Astrocyte (in vitro differentiated cells and primary cell): ENCODE data around the gene CPXM1. TPM values are rescaled to one million over a fixed set of nuclear protein-coding genes. Genes with fewer than 3 reads are reported as not detected.

Experiments
- DNase-seq: peaks from one replicate; pipeline ENCODE4 v3.0.0-alpha.2; 2010; ENCODE audit warnings: low read depth
- FAIRE-seq: peaks from 2 replicates; lab custom pipeline; 2011; peaks lifted over from hg19 to GRCh38; lab: Jason Lieb, UNC
- H2AFZ ChIP-seq: 2 replicates; pipeline ENCODE4 v1.6.0; 2012; ENCODE audit warnings: low read depth, low read length, inconsistent platforms
- H3K27ac ChIP-seq: 2 replicates; pipeline ENCODE4 v1.5.1; 2011; ENCODE audit warnings: low read depth, low read length, inconsistent platforms
- H3K27me3 ChIP-seq: 2 replicates; pipeline ENCODE4 v1.6.0; 2011; ENCODE audit warnings: low read length, inconsistent platforms; ENCODE audit not compliant: insufficient read depth
- H3K36me3 ChIP-seq: 2 replicates; pipeline ENCODE4 v1.5.1; 2011; ENCODE audit warnings: low read length, inconsistent platforms; ENCODE audit not compliant: insufficient read depth
- H3K4me1 ChIP-seq: 2 replicates; pipeline ENCODE4 v1.5.1; 2011; ENCODE audit warnings: low read length, inconsistent platforms; ENCODE audit not compliant: insufficient read depth
- H3K4me2 ChIP-seq: 2 replicates; pipeline ENCODE4 v1.6.0; 2012; ENCODE audit warnings: low read length, inconsistent platforms
- H3K4me3 ChIP-seq: 2 replicates; pipeline ENCODE4 v1.5.1; 2011; ENCODE audit warnings: low read depth, mild to moderate bottlenecking, low read length, inconsistent platforms; ENCODE audit not compliant: insufficient read depth
- H3K79me2 ChIP-seq: 2 replicates; pipeline ENCODE4 v1.6.0; 2012; ENCODE audit warnings: mild to moderate bottlenecking, low read length, inconsistent platforms; ENCODE audit not compliant: insufficient read depth
- H3K9ac ChIP-seq: 2 replicates; pipeline ENCODE4 v1.6.0; 2012; ENCODE audit warnings: mild to moderate bottlenecking, low read length, inconsistent platforms
- H3K9me3 ChIP-seq: 2 replicates; pipeline ENCODE4 v1.5.1; 2012; ENCODE audit warnings: low read depth, mild to moderate bottlenecking, low read length, inconsistent platforms; ENCODE audit not compliant: insufficient read depth
- H4K20me1 ChIP-seq: 2 replicates; pipeline ENCODE4 v1.6.0; 2012; ENCODE audit warnings: low read length, inconsistent platforms; ENCODE audit not compliant: insufficient read depth
- H3K27ac Mint-ChIP-seq: one replicate; pipeline ENCODE4 v1.8.0; 2021; ENCODE audit warnings: mild to moderate bottlenecking, mixed read lengths; ENCODE audit not compliant: unreplicated experiment
- H3K27me3 Mint-ChIP-seq: one replicate; pipeline ENCODE4 v1.8.0; 2021; ENCODE audit warnings: low read depth, mixed read lengths; ENCODE audit not compliant: unreplicated experiment
- H3K36me3 Mint-ChIP-seq: one replicate; pipeline ENCODE4 v1.8.0; 2021; ENCODE audit warnings: low read depth, mixed read lengths; ENCODE audit not compliant: unreplicated experiment
- H3K4me1 Mint-ChIP-seq: one replicate; pipeline ENCODE4 v1.8.0; 2021; ENCODE audit warnings: low read depth, mixed read lengths; ENCODE audit not compliant: unreplicated experiment
- H3K4me3 Mint-ChIP-seq: one replicate; pipeline ENCODE4 v1.8.0; 2021; ENCODE audit warnings: mild to moderate bottlenecking, moderate library complexity, mixed read lengths; ENCODE audit not compliant: unreplicated experiment
- H3K9me3 Mint-ChIP-seq: one replicate; pipeline ENCODE4 v1.8.0; 2021; ENCODE audit warnings: mild to moderate bottlenecking, mixed read lengths; ENCODE audit not compliant: unreplicated experiment
- CTCF ChIP-seq: IDR thresholded peaks from 2 replicates; pipeline ENCODE4 v1.5.1; 2011; ENCODE audit warnings: low read depth, mild to moderate bottlenecking, inconsistent platforms, low read length, moderate library complexity; ENCODE audit not compliant: insufficient read depth
- EZH2 ChIP-seq: IDR thresholded peaks from 2 replicates; pipeline ENCODE4 v1.6.1; 2012; ENCODE audit warnings: mild to moderate bottlenecking, low read length, inconsistent platforms; ENCODE audit not compliant: insufficient read depth
- total RNA-seq: library from RNA; stranded (reverse); gene quantifications from 2 replicates; pipeline ENCODE4 v1.2.1, GENCODE V29; 2021

The CPXM1 gene
- total RNA-seq, 1 donor from 2014 or later: 10.9 TPM

- Histone ChIP-seq H3K4me2 (no peak overlapping the region), H3K27ac (no peak overlapping the region), H3K9ac (no peak overlapping the region), H2AFZ (no peak overlapping the region), H3K4me3 (no peak overlapping the region), H3K27me3 (peaks cover 14% of the 10 kb centered on the region), H3K4me1 (peaks cover 32% of the 10 kb centered on the region), H3K9me3 (no peaks in the 10 kb centered on the region), H4K20me1 (no peaks in the 10 kb centered on the region), H3K36me3 (no peaks in the 10 kb centered on the region), H3K79me2 (no peaks in the 10 kb centered on the region)
- TF ChIP-seq EZH2 (no peak), CTCF (no peak)
- DNase-seq: no peak
- Mint-ChIP-seq H3K36me3 (no peaks in the 10 kb centered on the region), H3K4me1 (peaks cover 26% of the 10 kb centered on the region), H3K9me3 (peaks cover 12% of the 10 kb centered on the region), H3K27me3 (peaks cover 37% of the 10 kb centered on the region), H3K4me3 (no peak overlapping the region), H3K27ac (no peak overlapping the region)
- FAIRE-seq: no peak
Observed at GRCh38 chr20:2817891-2818595, 17.6 kb upstream of the CPXM1 start.

DNA sequence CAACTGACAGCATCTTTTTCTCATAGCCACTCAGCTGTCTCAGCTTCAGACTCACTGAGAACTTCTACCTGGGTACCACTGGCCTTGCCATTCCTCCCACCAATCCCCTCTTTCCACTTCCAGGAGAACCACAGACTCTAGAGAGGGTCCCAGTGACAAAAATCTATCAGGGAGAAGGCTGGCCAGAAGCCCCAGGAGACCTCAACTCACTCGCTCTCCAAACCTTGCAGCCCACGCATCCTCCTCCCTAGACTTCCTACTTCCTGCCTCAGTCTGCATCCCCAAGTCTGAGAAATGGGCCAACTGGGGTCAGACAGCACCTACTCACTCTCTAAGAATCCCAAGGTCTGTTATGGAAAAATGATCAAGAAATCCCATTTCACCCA is 16.9 kb upstream of the CPXM1 start:
- H3K36me3 Mint-ChIP-seq: no peaks in the 10 kb centered on the region
- no peak overlapping the region for H3K9ac ChIP-seq
- TF ChIP-seq CTCF (no peak), EZH2 (no peak)
- H3K4me3 ChIP-seq: no peak overlapping the region
- peaks cover 13% of the 10 kb centered on the region for H3K9me3 Mint-ChIP-seq
- no peaks in the 10 kb centered on the region for H3K36me3 ChIP-seq
- H3K4me1 ChIP-seq: peaks cover 32% of the 10 kb centered on the region
- no peak overlapping the region for H3K4me2 ChIP-seq
- H2AFZ ChIP-seq: no peak overlapping the region
- no peak overlapping the region for H3K27ac ChIP-seq
- H3K27ac Mint-ChIP-seq: no peak overlapping the region
- FAIRE-seq (no peak), DNase-seq (no peak)
- peaks cover 26% of the 10 kb centered on the region for H3K4me1 Mint-ChIP-seq
- peaks cover 14% of the 10 kb centered on the region for H3K27me3 ChIP-seq
- peaks cover 37% of the 10 kb centered on the region for H3K27me3 Mint-ChIP-seq
- H3K4me3 Mint-ChIP-seq: no peak overlapping the region
- no peaks in the 10 kb centered on the region for H4K20me1 ChIP-seq
- peaks cover 2% of the 10 kb centered on the region for H3K9me3 ChIP-seq
- H3K79me2 ChIP-seq: no peaks in the 10 kb centered on the region

DNA sequence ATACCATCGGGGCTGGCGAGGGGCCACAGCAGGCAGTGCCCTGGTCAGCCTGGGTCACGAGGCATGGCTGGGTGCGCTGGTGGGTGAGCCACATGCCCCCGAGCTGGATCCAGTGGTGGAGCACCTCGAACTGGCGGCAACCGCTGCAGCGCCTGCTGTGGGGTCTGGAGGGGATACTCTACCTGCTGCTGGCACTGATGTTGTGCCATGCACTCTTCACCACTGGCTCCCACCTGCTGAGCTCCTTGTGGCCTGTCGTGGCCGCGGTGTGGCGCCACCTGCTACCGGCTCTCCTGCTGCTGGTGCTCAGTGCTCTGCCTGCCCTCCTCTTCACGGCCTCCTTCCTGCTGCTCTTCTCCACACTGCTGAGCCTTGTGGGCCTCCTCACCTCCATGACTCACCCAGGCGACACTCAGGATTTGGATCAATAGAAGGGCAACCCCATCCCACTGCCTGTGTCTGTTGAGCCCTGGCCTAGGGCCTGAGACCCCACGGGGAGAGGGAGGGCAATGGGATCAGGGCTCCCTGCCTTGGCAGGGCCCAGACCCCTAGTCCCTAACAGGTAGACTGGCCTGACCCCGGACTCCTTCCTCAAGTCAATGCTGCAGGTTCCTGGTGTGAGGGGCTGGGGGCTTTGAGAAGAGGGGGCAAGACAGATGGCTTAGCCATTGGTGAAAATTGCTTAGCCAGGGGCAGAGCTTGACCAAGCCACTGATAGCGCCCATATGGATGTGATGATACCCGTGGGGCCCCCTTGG is 16.3 kb upstream of the CPXM1 start:
- Histone ChIP-seq H3K4me1 (peaks cover 32% of the 10 kb centered on the region), H4K20me1 (no peaks in the 10 kb centered on the region), H3K9ac (no peak overlapping the region), H3K27me3 (peaks cover 9% of the 10 kb centered on the region), H3K9me3 (peaks cover 7% of the 10 kb centered on the region), H3K27ac (no peak overlapping the region), H2AFZ (no peak overlapping the region), H3K36me3 (no peaks in the 10 kb centered on the region), H3K79me2 (no peaks in the 10 kb centered on the region), H3K4me3 (no peak overlapping the region), H3K4me2 (no peak overlapping the region)
- FAIRE-seq (no peak), DNase-seq (no peak)
- Mint-ChIP-seq H3K9me3 (peaks cover 18% of the 10 kb centered on the region), H3K27me3 (peaks cover 37% of the 10 kb centered on the region), H3K27ac (no peak overlapping the region), H3K4me1 (peaks cover 25% of the 10 kb centered on the region), H3K4me3 (no peak overlapping the region), H3K36me3 (no peaks in the 10 kb centered on the region)
- TF ChIP-seq EZH2 (no peak), CTCF (no peak)
